T-cell (primary cell): Measurements from ENCODE around the gene FAM241A. TPM values are rescaled to one million over a fixed set of nuclear protein-coding genes. Genes with fewer than 3 reads are reported as not detected.
"Not testable (repeated sequence)": the region's sequence is repeated elsewhere in the genome, so short reads cannot be mapped to it uniquely, and the experiment has no call there.

Source experiments
- ATAC-seq, 4 experiments: fragments of 200-7000 bp in 3 of 4; fragments of 150-1000 bp in 1 of 4; cut with Tn5 transposase; replicated peaks in 1 of 4; 1 replicate in 3 of 4; 2 replicates in 1 of 4; pipeline ENCODE4 v1.10.0; 2021; ENCODE audit warnings: moderate library complexity in 3 of 4, mild to moderate bottlenecking in 2 of 4, moderate number of reproducible peaks in 1 of 4
- CTCF ChIA-PET, 2 donors: fragments of 300-600 bp; sonication (Branson Sonifier 250); formaldehyde crosslinking; loops; one replicate each; lab custom pipeline; 2022; ENCODE audit warnings: antibody characterized with exemption in 2 of 2; lab: Charles Lee
- POLR2A ChIA-PET, 2 donors: fragments of 300-600 bp; sonication (Branson Sonifier 250); formaldehyde crosslinking; loops; one replicate each; lab custom pipeline; 2022; ENCODE audit warnings: antibody characterized with exemption in 2 of 2; lab: Charles Lee
- DNase-seq, 35 experiments: peaks; one replicate each; pipeline versions ENCODE4 v3.0.0 to v3.0.0-alpha.2; 2013 to 2023
- H3K27ac ChIP-seq: one replicate; pipeline ENCODE4 v1.5.1; 2013; ENCODE audit warnings: low read length
- H3K27me3 ChIP-seq, 2 experiments: replicated peaks in 1 of 2; 1 replicate in 1 of 2; 2 replicates in 1 of 2; pipeline versions ENCODE4 v1.6.1 to v1.7.0; 2013; ENCODE audit warnings: low read length in 1 of 2, mixed read lengths in 1 of 2; ENCODE audit not compliant: control insufficient read depth in 2 of 2, insufficient read depth in 2 of 2; ENCODE audit errors: extremely low read depth in 1 of 2
- H3K36me3 ChIP-seq, 2 donors: 1 replicate in 1 of 2; 2 replicates in 1 of 2; pipeline versions ENCODE4 v1.6.1 to v1.7.0; 2013; ENCODE audit warnings: low read length in 1 of 2; ENCODE audit not compliant: control insufficient read depth in 2 of 2, insufficient read depth in 1 of 2; ENCODE audit errors: extremely low read depth in 1 of 2
- H3K4me1 ChIP-seq, 2 experiments: 1 replicate in 1 of 2; 2 replicates in 1 of 2; pipeline versions ENCODE4 v1.6.1 to v1.7.0; 2013; ENCODE audit warnings: low read length in 2 of 2, mixed read lengths in 1 of 2; ENCODE audit not compliant: insufficient read depth in 2 of 2, control insufficient read depth in 1 of 2; ENCODE audit errors: extremely low read depth in 1 of 2
- H3K4me3 ChIP-seq, 2 donors: 1 replicate in 1 of 2; 2 replicates in 1 of 2; pipeline versions ENCODE4 v1.5.1 to v1.7.0; 2013; ENCODE audit warnings: mild to moderate bottlenecking in 2 of 2, low read length in 1 of 2, moderate library complexity in 1 of 2; ENCODE audit not compliant: control insufficient read depth in 1 of 2; ENCODE audit errors: extremely low read depth in 1 of 2
- H3K9me3 ChIP-seq: 2 replicates; pipeline ENCODE4 v1.7.0; 2013
- H3K27ac Mint-ChIP-seq, 2 donors: one replicate each; pipeline ENCODE4 v1.8.0; 2020 to 2021; ENCODE audit warnings: mild to moderate bottlenecking in 2 of 2, mixed read lengths in 2 of 2
- H3K27me3 Mint-ChIP-seq, 2 donors: one replicate each; pipeline ENCODE4 v1.8.0; 2021 to 2022; ENCODE audit warnings: mixed read lengths in 2 of 2
- H3K36me3 Mint-ChIP-seq: one replicate; pipeline ENCODE4 v1.8.0; 2021; ENCODE audit warnings: mixed read lengths
- H3K4me1 Mint-ChIP-seq, 3 donors: one replicate each; pipeline ENCODE4 v1.8.0; 2020 to 2022; ENCODE audit warnings: mixed read lengths in 3 of 3, mild to moderate bottlenecking in 1 of 3
- H3K4me3 Mint-ChIP-seq, 3 donors: one replicate each; pipeline ENCODE4 v1.8.0; 2020 to 2022; ENCODE audit warnings: mild to moderate bottlenecking in 3 of 3, mixed read lengths in 3 of 3, moderate library complexity in 3 of 3
- H3K9me3 Mint-ChIP-seq, 3 donors: one replicate each; pipeline ENCODE4 v1.8.0; 2020 to 2022; ENCODE audit warnings: mixed read lengths in 3 of 3
- WGBS: methylation state at CpG from one replicate; pipeline ENCODE4 v1.1.5; 2013; ENCODE audit warnings: missing lambda C conversion rate; ENCODE audit not compliant: insufficient coverage; 5-methylcytosine and 5-hydroxymethylcytosine counted together
- total RNA-seq, 35 experiments: library from RNA in 6 of 35; stranded (reverse) in 6 of 35; fragments of 120-200 nt in 1 of 35; gene quantifications; one replicate each; pipeline versions ENCODE4 v1.2.1 to v1.2.4 and lab custom pipeline; 2013 to 2026

FAM241A gene
- total RNA-seq, 5 donors from 2014 or later (not counting 1 experiment from before 2014, with no cell fraction given): 1.4 to 3.4 (median 2.0) TPM

DNA sequence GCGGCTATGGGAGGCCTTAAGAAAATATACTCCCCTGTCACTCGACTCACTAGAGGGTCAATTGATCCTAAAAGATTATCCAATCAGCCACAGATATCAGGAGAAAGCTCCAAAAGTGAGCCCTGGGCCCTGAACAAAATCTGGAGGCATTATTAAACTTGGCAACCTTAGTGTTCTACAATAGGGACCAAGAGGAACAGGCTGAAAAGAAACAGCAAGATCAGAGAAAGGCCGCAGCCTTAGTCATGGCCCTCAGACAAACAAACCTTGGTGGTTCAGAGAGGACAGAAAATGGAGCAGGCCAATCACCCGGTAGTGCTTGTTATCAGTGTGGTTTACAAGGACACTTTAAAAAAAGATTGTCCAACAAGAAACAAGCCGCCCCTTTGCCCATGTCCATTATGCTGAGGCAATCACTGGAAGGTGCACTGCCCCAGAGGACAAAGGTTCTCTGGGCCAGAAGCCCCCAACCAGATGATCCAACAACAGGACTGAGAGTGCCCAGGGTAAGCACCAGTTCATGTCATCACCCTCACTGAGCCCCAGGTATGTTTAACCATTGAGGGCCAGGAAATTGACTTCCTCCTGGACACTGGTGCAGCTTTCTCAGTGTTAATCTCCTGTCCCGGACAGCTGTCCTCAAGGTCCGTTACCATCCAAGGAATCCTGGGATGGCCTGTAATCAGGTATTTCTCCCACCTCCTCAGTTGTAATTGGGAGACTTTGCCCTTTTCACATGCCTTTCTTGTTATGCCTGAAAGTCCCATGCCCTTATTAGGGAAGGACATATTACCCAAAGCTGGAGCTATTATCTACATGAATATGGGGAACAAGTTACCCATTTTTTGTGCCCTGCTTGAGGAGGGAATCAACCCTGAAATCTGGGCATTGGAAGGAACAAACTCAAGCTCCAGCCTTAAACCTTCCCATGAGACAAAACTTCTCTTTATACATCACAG is 63.2 kb downstream of the FAM241A start:
- ATAC-seq, H3K27ac ChIP-seq, DNase-seq, POLR2A ChIA-PET, H3K4me3 Mint-ChIP-seq, H3K27ac Mint-ChIP-seq, H3K9me3 Mint-ChIP-seq, H3K4me1 ChIP-seq, H3K27me3 Mint-ChIP-seq, H3K27me3 ChIP-seq, H3K4me3 ChIP-seq, H3K36me3 Mint-ChIP-seq, H3K36me3 ChIP-seq, H3K9me3 ChIP-seq, H3K4me1 Mint-ChIP-seq: not testable (repeated sequence)
- CTCF ChIA-PET: interaction anchor here in 1 of 2 donors (0.8 kb wide), 1 partner anchor 35 kb away, joined by 3 read pairs; no protein-coding TSS in a partner anchor
- WGBS: 89% methylated on average over 3 of the region's 7 CpGs

DNA sequence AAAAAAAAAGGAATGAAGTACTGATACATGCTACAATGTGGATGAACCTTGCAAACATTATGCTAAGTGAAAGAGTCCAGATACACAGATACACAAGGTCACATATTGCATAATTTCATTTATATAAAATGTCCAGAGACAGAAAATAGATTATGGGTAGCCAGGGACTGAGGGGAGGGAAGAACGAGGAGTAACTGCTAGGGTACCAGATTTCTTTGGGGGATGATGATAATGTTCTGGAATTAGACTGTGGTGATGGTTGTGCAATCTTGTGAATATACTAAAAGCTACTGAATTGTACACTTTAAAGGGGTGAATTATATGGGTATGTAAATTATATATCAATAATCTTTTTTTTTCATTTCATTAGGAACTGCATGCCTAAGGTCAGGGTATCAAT is 65.5 kb downstream of the FAM241A start:
- Mint-ChIP-seq H3K27me3 (no peaks in the 10 kb centered on the region), H3K27ac (no peak overlapping the region), H3K4me3 (no peak overlapping the region), H3K4me1 (peaks cover 0 to 7% (median 3%) of the 10 kb centered on the region in 3 donors), H3K36me3 (no peaks in the 10 kb centered on the region), H3K9me3 (no peaks in the 10 kb centered on the region)
- no peaks in the 10 kb centered on the region for H3K4me1 ChIP-seq
- CTCF ChIA-PET: interaction anchor here in 1 of 2 donors (0.7 kb wide), 1 partner anchor 105 kb away, joined by 7 read pairs; no protein-coding TSS in a partner anchor
- H3K4me3 ChIP-seq: no peak overlapping the region
- WGBS: no CpG with 5 or more reads among the region's 1 CpG
- POLR2A ChIA-PET: interaction anchor here in 1 of 2 donors (0.6 kb wide), 1 partner anchor 10 kb away, joined by 3 read pairs; no protein-coding TSS in a partner anchor
- H3K27ac ChIP-seq: no peak overlapping the region
- H3K27me3 ChIP-seq: no peaks in the 10 kb centered on the region
- H3K36me3 ChIP-seq: no peaks in the 10 kb centered on the region
- no peaks in the 10 kb centered on the region for H3K9me3 ChIP-seq
- ATAC-seq (no peak), DNase-seq (no peak)

DNA sequence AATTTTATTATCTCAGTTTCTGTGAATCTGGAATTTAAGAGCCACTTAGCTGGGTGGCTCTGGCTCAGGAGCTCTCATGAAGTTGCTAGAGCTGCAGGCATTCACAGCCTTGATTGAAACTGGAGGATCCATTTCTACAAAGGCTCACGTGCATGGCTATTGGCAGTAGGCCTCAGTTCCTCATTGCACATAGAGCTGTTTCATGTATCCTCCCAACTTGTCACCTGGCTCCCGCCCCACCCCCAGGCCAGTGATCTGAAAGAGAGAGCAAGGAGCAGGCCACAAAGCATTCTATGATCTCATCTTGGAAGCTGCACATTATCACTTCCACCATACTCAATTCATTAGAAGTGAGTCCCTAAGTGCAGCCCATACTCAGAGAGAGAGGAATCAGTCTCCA is 67.8 kb downstream of the FAM241A start:
- 100% methylated on average over 1 of the region's 2 CpGs for WGBS
- ChIA-PET CTCF (interaction anchor here (0.9 to 2.6 kb wide), 7 partner anchors 19 to 113 kb away, joined by 3 to 8 read pairs (median 3); no protein-coding TSS in a partner anchor), POLR2A (no interaction called here)
- no peak overlapping the region for H3K27ac Mint-ChIP-seq
- H3K9me3 Mint-ChIP-seq: no peaks in the 10 kb centered on the region
- no peaks in the 10 kb centered on the region for H3K27me3 Mint-ChIP-seq
- H3K4me1 Mint-ChIP-seq: peaks cover 0 to 7% (median 3%) of the 10 kb centered on the region in 3 donors
- H3K27me3 ChIP-seq: no peaks in the 10 kb centered on the region
- H3K4me3 ChIP-seq: no peak overlapping the region
- ATAC-seq: no peak
- H3K36me3 Mint-ChIP-seq: no peaks in the 10 kb centered on the region
- no peak for DNase-seq
- H3K9me3 ChIP-seq: no peaks in the 10 kb centered on the region
- no peak overlapping the region for H3K4me3 Mint-ChIP-seq
- no peak overlapping the region for H3K27ac ChIP-seq
- H3K4me1 ChIP-seq: no peaks in the 10 kb centered on the region
- no peaks in the 10 kb centered on the region for H3K36me3 ChIP-seq

DNA sequence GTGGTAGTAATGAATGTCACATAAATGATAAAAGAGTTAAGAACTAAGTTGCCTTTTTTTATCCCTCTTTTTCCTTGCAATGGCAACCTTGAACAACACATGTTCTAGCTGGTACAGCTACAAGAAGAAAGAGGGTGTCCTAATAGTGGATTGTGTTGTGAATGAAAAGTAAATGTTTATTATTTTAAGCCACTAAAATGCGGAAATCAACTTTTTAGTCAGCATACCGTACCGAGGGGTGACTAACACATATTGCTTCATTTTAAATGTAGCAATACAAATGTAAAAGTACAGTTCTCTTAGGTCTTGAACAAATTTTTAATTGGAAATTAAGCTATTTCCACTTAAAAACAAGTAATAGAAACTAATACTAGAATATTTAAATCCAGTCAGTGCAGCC is 68.6 kb downstream of the FAM241A start:
- no peak overlapping the region for H3K27ac ChIP-seq
- no peak overlapping the region for H3K27ac Mint-ChIP-seq
- POLR2A ChIA-PET: interaction anchor here in 1 of 2 donors (0.9 kb wide), 1 partner anchor 21 kb away, joined by 9 read pairs; no protein-coding TSS in a partner anchor

DNA sequence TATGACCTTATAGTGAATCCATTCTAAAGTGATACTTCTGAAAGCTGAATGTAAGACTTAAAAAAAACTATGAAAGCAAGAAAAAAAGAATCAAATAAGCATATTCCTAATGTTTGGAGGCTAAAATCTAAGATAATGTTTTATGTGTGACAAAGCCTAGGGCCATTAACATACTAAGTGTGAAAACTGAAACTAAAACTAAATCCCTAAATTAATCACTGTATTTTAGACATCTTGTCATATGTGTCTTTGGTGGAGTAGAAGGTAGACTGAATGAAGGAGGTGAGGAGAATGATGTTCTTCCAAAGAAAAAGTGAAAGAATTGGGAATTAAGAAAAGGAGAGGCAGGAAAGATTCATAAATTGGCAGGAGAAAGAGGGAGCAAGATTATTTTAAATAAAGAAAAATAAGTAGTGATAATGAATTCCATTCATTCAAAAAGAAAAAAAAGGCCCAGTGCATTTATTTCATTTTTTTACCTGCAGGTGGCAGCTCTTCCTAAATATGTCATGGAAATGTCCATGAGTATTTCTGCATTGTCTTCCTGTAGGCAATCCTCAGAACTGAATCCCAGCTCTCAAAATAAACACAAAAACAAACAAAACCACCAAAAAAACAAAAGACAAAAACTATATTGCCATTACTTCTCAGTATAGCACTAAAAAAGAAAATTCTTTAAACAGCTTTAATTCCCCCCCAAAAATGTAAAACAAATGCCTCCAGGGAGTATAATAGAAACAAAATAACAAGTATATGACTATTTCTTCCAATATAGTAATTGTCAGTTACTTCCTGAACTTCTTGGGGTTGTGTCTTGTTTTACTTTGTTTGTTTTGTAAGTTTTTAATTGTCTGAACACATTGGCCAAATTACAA is 69.4 kb downstream of the FAM241A start:
- ChIA-PET CTCF (interaction anchor here (0.7 to 2.6 kb wide), 18 partner anchors 13 to 392 kb away, joined by 3 to 10 read pairs (median 3); no protein-coding TSS in a partner anchor), POLR2A (interaction anchor here in 1 of 2 donors (0.7 to 0.9 kb wide), 2 partner anchors 14 to 20 kb away, joined by 3 to 9 read pairs; no protein-coding TSS in a partner anchor)
- no peak overlapping the region for H3K4me3 Mint-ChIP-seq
- H3K4me1 ChIP-seq: no peaks in the 10 kb centered on the region
- H3K4me1 Mint-ChIP-seq: peaks cover 0 to 7% (median 3%) of the 10 kb centered on the region in 3 donors
- H3K36me3 ChIP-seq: no peaks in the 10 kb centered on the region
- no peaks in the 10 kb centered on the region for H3K27me3 Mint-ChIP-seq
- no peaks in the 10 kb centered on the region for H3K27me3 ChIP-seq
- peak in 1 of 35 experiments; percentile 50 for DNase-seq
- ATAC-seq: no peak
- no peaks in the 10 kb centered on the region for H3K9me3 Mint-ChIP-seq
- H3K27ac ChIP-seq: no peak overlapping the region
- no peak overlapping the region for H3K4me3 ChIP-seq
- no peak overlapping the region for H3K27ac Mint-ChIP-seq
- H3K36me3 Mint-ChIP-seq: no peaks in the 10 kb centered on the region
- H3K9me3 ChIP-seq: no peaks in the 10 kb centered on the region

More for the DNA sequence above, 68.6 kb downstream of the FAM241A start:
- Mint-ChIP-seq H3K9me3 (no peaks in the 10 kb centered on the region), H3K4me3 (no peak overlapping the region), H3K4me1 (peaks cover 0 to 7% (median 3%) of the 10 kb centered on the region in 3 donors), H3K27me3 (no peaks in the 10 kb centered on the region), H3K36me3 (no peaks in the 10 kb centered on the region)
- DNase-seq (no peak), ATAC-seq (no peak)
- H3K27me3 ChIP-seq: no peaks in the 10 kb centered on the region
- no CpG with 5 or more reads among the region's 3 CpGs for WGBS
- no peaks in the 10 kb centered on the region for H3K36me3 ChIP-seq
- H3K9me3 ChIP-seq: no peaks in the 10 kb centered on the region
- no peak overlapping the region for H3K4me3 ChIP-seq
- CTCF ChIA-PET: interaction anchor here (0.7 to 2.6 kb wide), 14 partner anchors 12 to 393 kb away, joined by 3 to 10 read pairs (median 3); no protein-coding TSS in a partner anchor
- no peaks in the 10 kb centered on the region for H3K4me1 ChIP-seq
